HCT116 (cell line): ENCODE measurements around the gene MIP.
"Not testable (repeated sequence)": the region's sequence is repeated elsewhere in the genome, so short reads cannot be mapped to it uniquely, and the experiment has no call there.

Source experiments
- EZH2 ChIP-seq: fragments of 200-600 bp; sonication (generic); IDR thresholded peaks from 2 replicates; pipeline ENCODE4 v1.6.1; 2017; ENCODE audit warnings: antibody characterized with exemption, mixed run types
- SRF ChIP-seq: IDR thresholded peaks from 2 replicates; pipeline ENCODE4 v1.6.1; 2012; ENCODE audit warnings: low read depth

GRCh38 chr12:56493409-56494105 lies 39.1 kb upstream of the MIP start:
- not testable (repeated sequence) for TF ChIP-seq SRF, EZH2
